PC-9 (cell line): Measurements from ENCODE around the gene RRN3. TPM values are rescaled to one million over a fixed set of nuclear protein-coding genes. Genes with fewer than 3 reads are reported as not detected.
"Not testable (repeated sequence)": the region's sequence is repeated elsewhere in the genome, so short reads cannot be mapped to it uniquely, and the experiment has no call there.

ENCODE experiments used
- BruUV-seq: library from RNA; stranded (reverse); fragments of 400-500 nt; replicated peaks from 2 replicates; lab custom pipeline; 2021; lab: Mats Ljungman, UMichigan
- CTCF ChIA-PET: fragments of 300-600 bp; sonication (Branson Sonifier 250); formaldehyde crosslinking; loops from one replicate; lab custom pipeline; 2022; ENCODE audit warnings: antibody characterized with exemption; lab: Charles Lee
- POLR2A ChIA-PET: fragments of 300-600 bp; sonication (Branson Sonifier 250); formaldehyde crosslinking; loops from one replicate; lab custom pipeline; 2022; ENCODE audit warnings: antibody characterized with exemption; ENCODE audit not compliant: unreplicated experiment; lab: Charles Lee
- DNase-seq, 2 experiments: peaks; one replicate each; pipeline versions ENCODE4 v3.0.0 to v3.0.0-alpha.2; 2015 to 2022; ENCODE audit warnings: mixed read lengths in 1 of 2
- H2AFZ ChIP-seq: fragments of 200-600 bp; sonication (generic); 2 replicates; pipeline ENCODE4 v1.8.1; 2017; ENCODE audit warnings: antibody characterized with exemption
- H3F3A ChIP-seq: fragments of 200-600 bp; sonication (generic); 2 replicates; pipeline ENCODE4 v1.8.1; 2017; ENCODE audit warnings: antibody characterized with exemption, mild to moderate bottlenecking, low read depth; ENCODE audit not compliant: insufficient read depth
- H3K27ac ChIP-seq: fragments of 200-600 bp; sonication (generic); 2 replicates; pipeline ENCODE4 v1.6.1; 2016; ENCODE audit warnings: mixed run types
- H3K27me3 ChIP-seq: fragments of 200-600 bp; sonication (generic); 2 replicates; pipeline ENCODE4 v1.6.1; 2016; ENCODE audit warnings: low read depth, mixed run types; ENCODE audit not compliant: insufficient read depth
- H3K36me3 ChIP-seq: fragments of 200-600 bp; sonication (generic); 2 replicates; pipeline ENCODE4 v1.6.1; 2016; ENCODE audit warnings: low read depth, mixed run types
- H3K4me1 ChIP-seq: fragments of 200-600 bp; sonication (generic); replicated peaks from 2 replicates; pipeline ENCODE4 v1.6.1; 2016; ENCODE audit warnings: mixed run types; ENCODE audit not compliant: insufficient read depth
- H3K4me2 ChIP-seq: fragments of 200-600 bp; sonication (generic); 2 replicates; pipeline ENCODE4 v1.6.1; 2017; ENCODE audit warnings: mixed run types
- H3K4me3 ChIP-seq: fragments of 200-600 bp; sonication (generic); 2 replicates; pipeline ENCODE4 v1.6.1; 2016; ENCODE audit warnings: mixed run types
- H3K79me2 ChIP-seq: fragments of 200-600 bp; sonication (generic); 2 replicates; pipeline ENCODE4 v1.6.1; 2017; ENCODE audit warnings: low read depth, mixed run types
- H3K9me2 ChIP-seq: fragments of 200-600 bp; sonication (generic); 2 replicates; pipeline ENCODE4 v1.8.1; 2017; ENCODE audit warnings: mild to moderate bottlenecking; ENCODE audit not compliant: insufficient read depth
- H3K9me3 ChIP-seq: fragments of 200-600 bp; sonication (generic); 2 replicates; pipeline ENCODE4 v1.8.1; 2016; ENCODE audit warnings: low read depth; ENCODE audit not compliant: insufficient read depth
- H4K20me1 ChIP-seq: fragments of 200-600 bp; sonication (generic); 2 replicates; pipeline ENCODE4 v1.8.1; 2017; ENCODE audit not compliant: insufficient read depth
- EZH2 ChIP-seq: fragments of 200-600 bp; sonication (generic); IDR thresholded peaks from 2 replicates; pipeline ENCODE4 v1.8.0; 2017; ENCODE audit warnings: antibody characterized with exemption, low read depth
- intact Hi-C: fragments of 100-400 bp; cut with micrococcal nuclease; formaldehyde crosslinking; loops from one replicate; pipeline ENCODE4 v1.10.0; 2022; ENCODE audit not compliant: unreplicated experiment
- total RNA-seq: library from RNA; stranded (reverse); gene quantifications from 2 replicates; pipeline ENCODE4 v1.2.3, GENCODE V29; 2021
- TF ChIP-seq, protein P1 (sequence below): fragments of 200-600 bp; sonication (generic); conservative IDR thresholded peaks from 2 replicates; pipeline ENCODE4 v1.6.1; 2017; ENCODE audit warnings: mixed run types, antibody characterized with exemption, mild to moderate bottlenecking, moderate library complexity

RRN3 gene
- total RNA-seq, 1 experiment from 2014 or later, result 29.0 TPM

DNA sequence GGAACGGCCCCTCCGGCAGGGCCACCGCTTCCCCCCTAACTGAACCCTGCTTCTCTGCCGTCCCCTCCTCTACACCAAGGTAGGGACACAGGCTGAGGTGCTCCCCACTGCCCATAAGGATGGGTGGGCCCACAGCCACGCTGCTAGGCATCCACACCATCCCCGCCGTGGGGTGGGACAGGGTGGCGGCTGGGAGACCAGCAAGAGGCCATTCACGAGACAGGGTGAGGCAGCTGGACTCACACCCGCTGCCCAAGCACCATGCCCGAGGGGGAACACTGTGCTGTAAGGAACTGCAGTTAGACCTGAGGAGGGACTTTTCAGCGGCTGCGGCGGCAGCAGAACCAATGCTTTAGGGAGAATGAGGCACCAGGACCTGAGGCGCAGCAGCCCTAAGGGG, 47.5 kb upstream of the RRN3 start:
- intact Hi-C loops, result no loop called here
- BruUV-seq, result no TSS peak

DNA sequence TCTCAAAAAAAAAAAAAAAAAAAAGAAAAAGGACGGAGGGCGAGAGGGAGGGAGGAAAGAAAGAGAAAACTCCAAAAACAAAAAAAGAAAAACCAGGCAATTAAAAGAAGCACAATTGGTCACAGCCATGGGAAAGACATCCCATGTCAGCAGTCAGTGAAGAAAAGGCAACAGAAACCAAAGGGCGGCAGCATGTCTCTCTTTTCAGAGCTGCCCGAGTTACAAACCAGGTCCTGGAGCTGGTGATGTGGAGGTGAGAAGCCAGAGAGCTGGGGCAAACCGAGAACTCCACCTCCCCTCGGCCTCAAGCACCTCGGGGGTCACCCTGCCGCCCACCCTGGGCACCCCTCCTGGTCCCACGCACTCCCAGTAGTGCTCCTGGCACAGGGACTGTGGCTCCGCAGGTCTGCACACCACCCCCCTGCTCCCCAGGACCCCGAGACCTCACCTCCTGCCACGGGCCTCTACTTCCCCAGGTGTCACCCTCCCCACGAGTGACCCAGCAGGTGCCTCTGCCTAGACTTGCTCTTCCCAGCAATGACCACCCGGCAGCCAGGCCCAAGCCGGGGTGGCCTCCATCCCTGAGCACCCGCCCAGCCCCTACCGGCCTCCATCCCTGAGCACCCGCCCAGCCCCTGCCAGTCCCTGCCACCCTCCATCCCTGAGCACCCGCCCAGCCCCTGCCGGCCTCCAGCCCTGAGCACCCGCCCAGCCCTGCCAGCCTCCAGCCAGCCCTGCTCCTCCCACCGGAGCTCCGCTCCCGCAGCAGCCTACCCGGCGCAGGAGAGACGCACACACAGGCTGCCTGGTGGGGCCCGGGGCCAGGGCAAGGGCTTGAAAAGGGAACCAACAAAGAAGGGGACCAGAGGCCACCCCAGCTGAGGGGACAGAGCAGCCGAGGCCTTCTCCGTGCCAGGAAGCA, 46.6 kb upstream of the RRN3 start:
- H3K36me3 ChIP-seq, H3K9me2 ChIP-seq, intact Hi-C loops, H3K4me1 ChIP-seq, H3K27ac ChIP-seq, H3K9me3 ChIP-seq, H2AFZ ChIP-seq, DNase-seq, BruUV-seq, H3K4me2 ChIP-seq, H3K27me3 ChIP-seq, H3K79me2 ChIP-seq, CTCF ChIA-PET, H3K4me3 ChIP-seq, H4K20me1 ChIP-seq, POLR2A ChIA-PET, H3F3A ChIP-seq: not testable (repeated sequence)

More for the DNA sequence above, 47.5 kb upstream of the RRN3 start:
- TF ChIP-seq EZH2, result no peak
- TF ChIP-seq, protein P1, sequence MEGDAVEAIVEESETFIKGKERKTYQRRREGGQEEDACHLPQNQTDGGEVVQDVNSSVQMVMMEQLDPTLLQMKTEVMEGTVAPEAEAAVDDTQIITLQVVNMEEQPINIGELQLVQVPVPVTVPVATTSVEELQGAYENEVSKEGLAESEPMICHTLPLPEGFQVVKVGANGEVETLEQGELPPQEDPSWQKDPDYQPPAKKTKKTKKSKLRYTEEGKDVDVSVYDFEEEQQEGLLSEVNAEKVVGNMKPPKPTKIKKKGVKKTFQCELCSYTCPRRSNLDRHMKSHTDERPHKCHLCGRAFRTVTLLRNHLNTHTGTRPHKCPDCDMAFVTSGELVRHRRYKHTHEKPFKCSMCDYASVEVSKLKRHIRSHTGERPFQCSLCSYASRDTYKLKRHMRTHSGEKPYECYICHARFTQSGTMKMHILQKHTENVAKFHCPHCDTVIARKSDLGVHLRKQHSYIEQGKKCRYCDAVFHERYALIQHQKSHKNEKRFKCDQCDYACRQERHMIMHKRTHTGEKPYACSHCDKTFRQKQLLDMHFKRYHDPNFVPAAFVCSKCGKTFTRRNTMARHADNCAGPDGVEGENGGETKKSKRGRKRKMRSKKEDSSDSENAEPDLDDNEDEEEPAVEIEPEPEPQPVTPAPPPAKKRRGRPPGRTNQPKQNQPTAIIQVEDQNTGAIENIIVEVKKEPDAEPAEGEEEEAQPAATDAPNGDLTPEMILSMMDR, result no peak
- H3K36me3 ChIP-seq, result no peaks in the 10 kb centered on the region
- H3K4me2 ChIP-seq, result no peak overlapping the region
- no peaks in the 10 kb centered on the region for H4K20me1 ChIP-seq
- ChIA-PET POLR2A (no interaction called here), CTCF (no interaction called here)
- H3K9me3 ChIP-seq, result no peaks in the 10 kb centered on the region
- H3K4me1 ChIP-seq, result no peaks in the 10 kb centered on the region
- H3K9me2 ChIP-seq, result no peaks in the 10 kb centered on the region
- H3K79me2 ChIP-seq, result no peaks in the 10 kb centered on the region
- H2AFZ ChIP-seq, result no peak overlapping the region
- no peaks in the 10 kb centered on the region for H3K27me3 ChIP-seq
- no peak overlapping the region for H3K27ac ChIP-seq
- H3F3A ChIP-seq, result no peaks in the 10 kb centered on the region
- H3K4me3 ChIP-seq, result no peak overlapping the region
- no peak for DNase-seq

DNA sequence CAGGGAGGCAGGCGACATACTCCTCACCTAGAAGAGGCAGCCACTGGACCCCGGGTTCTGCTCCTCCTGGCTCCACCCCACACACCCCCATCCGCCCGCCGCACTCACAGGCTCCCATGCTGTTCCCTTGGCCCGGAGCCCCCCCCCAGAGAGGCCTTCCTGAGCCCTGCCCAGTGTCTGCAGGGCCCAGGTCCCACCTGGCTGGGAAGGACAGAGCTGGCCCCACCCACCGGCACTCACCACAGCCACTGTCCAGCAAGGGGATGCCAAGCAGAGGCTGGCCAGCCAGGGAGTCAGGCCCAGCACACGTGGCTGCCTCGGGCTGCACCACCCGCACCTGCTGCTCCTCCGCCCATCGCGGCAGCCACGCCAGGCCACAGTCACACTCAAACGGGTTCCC, 43.4 kb upstream of the RRN3 start:
- DNase-seq, H3K79me2 ChIP-seq, H3K27me3 ChIP-seq, H3K4me1 ChIP-seq, BruUV-seq, H3K36me3 ChIP-seq, H3K4me3 ChIP-seq, intact Hi-C loops, H3F3A ChIP-seq, H3K9me2 ChIP-seq, POLR2A ChIA-PET, H2AFZ ChIP-seq, H3K4me2 ChIP-seq, H4K20me1 ChIP-seq, H3K27ac ChIP-seq, CTCF ChIA-PET, H3K9me3 ChIP-seq: not testable (repeated sequence)

DNA sequence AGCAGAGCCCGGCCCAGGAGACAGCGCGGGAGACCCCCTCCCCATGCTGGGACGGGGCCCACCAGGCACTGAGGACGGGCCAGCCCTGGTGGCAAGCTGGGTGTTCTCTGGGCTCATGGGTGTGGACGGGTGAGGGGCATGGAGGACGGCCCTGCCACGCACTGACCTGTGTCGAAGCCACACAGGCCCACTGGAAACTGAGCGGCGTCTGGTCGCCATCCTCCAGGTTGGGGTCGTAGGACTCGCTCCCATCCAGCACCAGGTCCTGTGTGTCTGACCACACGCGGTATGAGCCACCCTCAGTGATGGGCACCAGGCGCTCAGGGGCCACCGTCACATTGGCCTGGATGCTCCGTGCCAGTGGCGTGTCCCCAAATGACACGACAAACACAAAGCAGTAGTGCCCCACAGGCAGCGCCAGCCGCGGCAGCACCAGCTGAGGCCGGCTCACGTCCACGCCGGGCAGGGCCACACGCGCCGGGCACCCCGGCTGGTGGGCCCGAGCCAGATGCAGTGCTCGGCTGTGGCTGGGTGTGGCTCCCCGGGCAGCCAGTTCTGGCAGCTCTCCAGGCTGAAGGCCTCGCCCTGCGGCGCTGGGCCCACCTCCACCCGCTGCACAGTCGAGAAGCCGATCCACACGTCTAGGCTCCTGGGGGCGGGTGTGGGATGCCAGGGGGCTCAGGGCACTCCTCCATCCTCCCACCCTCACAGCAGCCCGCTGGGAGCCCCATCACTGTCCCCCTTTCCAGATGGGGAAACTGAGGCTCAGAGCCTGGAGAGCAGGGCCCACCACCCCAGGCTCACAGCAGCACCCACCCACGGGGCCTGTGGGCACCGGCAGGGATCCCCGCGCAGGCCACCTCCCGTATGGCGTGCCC, 41.6 kb upstream of the RRN3 start:
- H3K27ac ChIP-seq, H3K9me3 ChIP-seq, CTCF ChIA-PET, H4K20me1 ChIP-seq, H3K4me2 ChIP-seq, POLR2A ChIA-PET, H3F3A ChIP-seq, H3K36me3 ChIP-seq, H3K9me2 ChIP-seq, H2AFZ ChIP-seq, DNase-seq, H3K4me3 ChIP-seq, H3K27me3 ChIP-seq, intact Hi-C loops, H3K79me2 ChIP-seq, H3K4me1 ChIP-seq, BruUV-seq: not testable (repeated sequence)

DNA sequence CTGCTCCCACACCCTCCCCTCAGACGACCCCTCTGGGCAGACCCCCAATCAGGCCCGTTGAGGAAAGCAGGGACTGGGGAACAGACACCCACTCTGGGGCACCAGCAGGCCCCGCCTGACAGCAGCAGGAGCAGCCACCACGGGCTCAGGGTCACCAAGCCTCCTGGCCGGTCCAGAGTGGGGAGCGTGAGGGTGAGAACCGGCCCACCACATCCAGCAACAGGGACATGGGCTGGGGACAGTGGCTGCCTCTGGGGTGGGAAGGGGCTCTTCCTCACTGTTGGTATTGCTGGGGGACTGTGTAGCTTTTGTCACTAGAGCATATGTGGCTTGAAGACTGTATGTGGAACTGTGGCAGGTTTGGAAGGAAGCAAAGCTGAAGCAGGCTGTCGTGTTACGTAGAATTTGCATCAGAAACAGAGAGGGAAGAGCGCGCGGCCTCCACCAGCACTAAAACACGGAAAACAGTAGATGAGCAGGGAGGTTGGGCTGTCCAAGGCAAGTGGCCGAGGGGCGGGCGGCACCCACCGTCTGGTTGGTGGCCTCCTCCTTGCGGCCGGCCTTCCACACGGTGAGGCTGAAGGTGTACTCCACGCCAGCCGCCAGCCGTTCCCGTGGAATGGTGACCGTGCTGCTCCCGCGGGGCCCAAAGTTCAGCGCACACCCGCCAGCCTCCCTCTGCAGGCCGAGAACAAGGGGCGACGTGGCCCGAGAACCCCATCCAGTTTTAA, 40.8 kb upstream of the RRN3 start:
- H3K4me2 ChIP-seq, intact Hi-C loops, DNase-seq, H3F3A ChIP-seq, CTCF ChIA-PET, H2AFZ ChIP-seq, H3K4me1 ChIP-seq, H4K20me1 ChIP-seq, H3K4me3 ChIP-seq, H3K36me3 ChIP-seq, BruUV-seq, H3K9me2 ChIP-seq, H3K79me2 ChIP-seq, H3K27ac ChIP-seq, POLR2A ChIA-PET, H3K9me3 ChIP-seq, H3K27me3 ChIP-seq: not testable (repeated sequence)

DNA sequence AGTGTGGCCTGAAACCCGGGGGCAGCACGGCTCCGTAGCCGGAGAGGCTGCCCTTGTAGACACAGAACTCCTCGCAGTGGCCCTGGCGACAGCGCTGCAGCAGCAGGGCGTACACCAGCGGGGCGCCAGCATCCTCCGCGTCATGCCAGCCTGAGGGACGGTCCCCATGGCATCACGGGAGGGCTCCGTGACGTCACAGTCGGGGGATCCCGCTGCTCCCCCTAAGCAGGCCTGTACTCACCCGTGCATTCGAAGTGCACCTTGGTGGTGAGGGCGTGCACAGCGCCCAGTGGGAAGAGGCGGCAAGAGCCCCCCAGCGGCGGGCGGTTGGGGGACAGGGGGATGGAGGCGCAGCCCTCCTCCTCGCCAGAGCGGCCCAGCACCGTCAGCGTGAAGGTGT, 39.5 kb upstream of the RRN3 start:
- H3K9me3 ChIP-seq, BruUV-seq, POLR2A ChIA-PET: not testable (repeated sequence)

More for the DNA sequence above, 39.5 kb upstream of the RRN3 start:
- H3K9me2 ChIP-seq, H4K20me1 ChIP-seq, DNase-seq, CTCF ChIA-PET, H3F3A ChIP-seq, H3K27me3 ChIP-seq, H3K27ac ChIP-seq, H3K79me2 ChIP-seq, intact Hi-C loops, H3K4me2 ChIP-seq, H3K36me3 ChIP-seq, H2AFZ ChIP-seq, H3K4me3 ChIP-seq, H3K4me1 ChIP-seq: not testable (repeated sequence)
